8988T (cell line): ENCODE measurements around the gene NFATC1.

Experiments used
- DNase-seq: peaks from one replicate; pipeline ENCODE4 v3.0.0; 2011

NFATC1 gene

DNA sequence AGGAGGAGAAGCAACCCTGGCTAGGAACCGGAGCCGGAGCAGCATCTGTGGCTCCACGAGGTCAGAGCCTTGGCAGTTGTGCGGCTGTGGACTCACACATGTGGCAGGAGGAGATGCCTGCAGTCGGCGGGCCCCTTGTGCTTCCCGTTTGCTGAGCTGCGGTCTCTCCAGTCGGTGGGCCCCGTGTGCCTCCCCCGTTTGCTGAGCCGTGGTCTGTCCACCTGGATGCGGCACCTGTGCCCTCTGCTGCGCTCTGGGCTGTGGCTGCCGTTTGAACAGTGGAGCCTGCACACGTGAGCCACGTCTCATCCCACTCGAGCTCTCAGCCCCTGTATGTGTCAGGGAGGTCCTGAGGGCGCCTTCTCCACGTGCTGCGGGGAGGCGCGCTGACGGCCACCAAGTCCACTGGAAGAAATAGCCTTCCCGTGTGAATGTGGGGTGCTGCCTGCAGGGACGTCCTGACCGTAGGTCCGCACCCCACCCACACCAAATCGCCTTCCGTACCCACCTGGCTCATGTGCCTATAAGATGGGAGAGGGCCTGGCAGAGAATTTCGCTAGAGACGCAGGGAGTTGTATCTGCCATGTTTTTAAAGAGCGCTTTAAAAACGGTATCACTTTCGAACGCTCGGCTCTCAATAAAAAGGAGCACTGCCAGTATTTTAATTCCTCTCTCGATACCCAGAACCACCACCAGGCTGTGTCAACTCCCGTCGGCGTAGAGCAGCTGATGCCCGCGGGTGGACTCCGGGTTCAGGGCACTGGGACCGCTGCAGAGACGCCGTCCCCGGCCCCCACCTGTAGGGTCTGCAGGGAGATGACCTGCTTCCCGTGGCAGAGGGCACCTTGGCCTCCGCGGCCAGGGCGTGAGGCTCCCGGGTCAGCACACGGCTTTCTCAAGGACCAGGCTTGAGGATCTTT, 117.0 kb downstream of the NFATC1 start:
- DNase-seq = no peak

DNA sequence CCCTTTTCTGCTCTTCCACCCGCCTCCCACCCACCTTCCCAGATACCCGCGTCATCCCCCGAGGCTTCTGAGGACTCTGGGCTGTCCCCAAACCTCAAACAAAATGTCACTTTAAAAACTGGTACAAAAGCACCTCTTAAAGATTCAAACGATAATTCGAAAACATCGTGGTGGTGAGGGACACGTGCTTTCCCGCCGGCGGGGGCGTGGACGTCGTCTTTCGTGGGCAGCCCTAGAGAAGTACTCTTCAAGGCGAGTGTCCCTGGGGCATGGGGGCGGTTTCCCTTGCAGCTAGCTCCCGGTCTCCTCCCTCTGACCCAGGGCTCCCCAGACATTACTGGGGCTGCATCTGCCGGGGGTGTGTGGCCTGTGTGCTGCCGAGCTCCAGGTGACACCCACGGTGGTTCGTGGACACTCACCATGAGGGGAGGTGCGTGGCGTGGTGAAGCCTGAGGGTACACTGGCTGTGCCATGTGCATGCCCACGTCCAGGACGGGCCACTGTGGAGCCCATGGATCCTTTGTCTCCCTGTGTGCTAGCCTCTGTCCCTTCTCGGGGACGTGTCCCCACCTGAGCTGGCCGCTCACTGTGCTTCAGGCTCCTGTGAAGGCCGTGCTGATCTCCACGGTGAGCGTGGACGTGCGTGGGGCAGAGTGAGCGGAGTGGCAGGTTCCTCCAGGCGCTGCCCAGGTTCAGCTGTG, 117.8 kb downstream of the NFATC1 start:
- no peak for DNase-seq

DNA sequence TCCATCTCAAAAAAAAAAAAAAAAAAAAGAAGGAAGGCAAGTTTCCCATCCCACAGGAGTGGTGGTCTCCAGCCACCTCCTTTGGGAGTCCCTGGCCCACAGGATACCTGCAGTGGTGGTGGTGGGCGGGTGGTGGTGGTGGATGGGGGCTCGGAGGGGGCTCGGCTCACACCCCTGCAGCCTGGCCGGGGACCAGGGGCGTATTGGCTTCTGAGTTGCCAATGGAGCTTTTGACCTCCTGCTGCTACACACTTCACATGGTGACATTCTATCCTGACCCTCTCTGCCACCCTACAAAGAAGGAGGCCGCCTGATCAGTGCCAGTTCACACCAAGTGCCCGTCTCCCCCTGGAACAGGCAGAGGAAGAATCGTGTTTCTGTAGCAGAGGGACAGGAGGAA, 119.6 kb downstream of the NFATC1 start:
- DNase-seq = no peak

DNA sequence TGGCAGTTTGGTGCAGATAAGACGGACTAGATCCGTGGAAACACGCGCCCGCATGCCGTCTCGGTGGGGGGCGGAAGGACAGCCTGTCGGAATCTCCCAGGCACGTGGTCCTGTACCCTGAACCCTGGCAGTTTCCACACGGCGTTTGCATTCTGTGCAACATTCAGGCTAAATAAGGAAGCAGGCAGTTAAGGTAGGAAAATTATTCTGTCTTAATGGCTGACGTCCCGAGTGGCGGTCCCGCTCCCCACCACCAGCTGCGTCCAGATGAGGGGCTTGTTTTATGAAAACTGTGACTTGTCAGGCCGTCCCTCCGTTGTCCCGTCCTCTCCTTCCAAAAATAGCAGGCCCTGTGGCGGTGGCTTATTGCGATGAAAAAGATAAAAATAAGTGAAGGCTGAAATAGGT, 120.2 kb downstream of the NFATC1 start:
- no peak for DNase-seq

DNA sequence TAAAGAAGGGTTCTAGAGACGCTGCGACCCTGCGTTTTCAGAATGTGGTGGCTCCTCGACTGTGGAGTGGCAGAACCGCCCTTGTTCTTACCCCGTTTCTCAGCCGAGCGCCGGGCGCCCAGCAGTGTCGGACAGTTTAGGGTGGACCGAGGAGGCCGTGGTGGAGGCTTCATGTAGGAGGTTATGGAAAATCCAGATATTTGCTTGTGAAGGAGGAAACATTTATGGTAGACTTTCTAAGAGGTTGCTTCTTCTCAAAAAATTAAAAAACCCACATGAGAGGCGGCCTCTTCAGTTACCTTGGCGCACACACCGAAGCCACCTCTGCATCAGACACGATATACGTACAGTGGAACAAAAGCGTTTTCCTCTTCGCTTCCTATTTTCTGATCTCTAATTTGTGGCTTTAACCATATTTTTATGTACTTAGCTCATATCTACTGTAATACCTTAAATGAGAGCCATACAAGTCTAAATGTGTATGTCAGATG, 120.8 kb downstream of the NFATC1 start:
- DNase-seq = no peak

DNA sequence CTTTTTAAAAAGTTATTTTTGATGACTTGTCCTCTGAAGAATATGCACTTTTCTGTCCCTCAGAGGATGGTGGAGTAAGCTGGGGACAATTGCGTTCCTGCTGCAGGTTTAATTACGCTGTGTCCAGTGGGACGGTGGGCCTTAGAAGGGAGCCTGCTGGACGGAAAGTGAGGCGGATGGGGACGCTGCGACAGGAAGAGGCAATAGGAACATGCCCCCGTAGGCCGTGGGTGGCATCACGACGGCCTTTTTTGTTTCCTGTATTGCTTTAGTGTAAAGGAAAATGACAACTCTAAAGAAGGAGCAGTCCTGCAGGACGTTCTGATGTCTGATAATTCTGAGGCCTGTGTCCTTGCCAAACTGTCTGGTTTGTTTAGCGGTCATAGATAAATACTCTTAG, 121.6 kb downstream of the NFATC1 start:
- no peak for DNase-seq

DNA sequence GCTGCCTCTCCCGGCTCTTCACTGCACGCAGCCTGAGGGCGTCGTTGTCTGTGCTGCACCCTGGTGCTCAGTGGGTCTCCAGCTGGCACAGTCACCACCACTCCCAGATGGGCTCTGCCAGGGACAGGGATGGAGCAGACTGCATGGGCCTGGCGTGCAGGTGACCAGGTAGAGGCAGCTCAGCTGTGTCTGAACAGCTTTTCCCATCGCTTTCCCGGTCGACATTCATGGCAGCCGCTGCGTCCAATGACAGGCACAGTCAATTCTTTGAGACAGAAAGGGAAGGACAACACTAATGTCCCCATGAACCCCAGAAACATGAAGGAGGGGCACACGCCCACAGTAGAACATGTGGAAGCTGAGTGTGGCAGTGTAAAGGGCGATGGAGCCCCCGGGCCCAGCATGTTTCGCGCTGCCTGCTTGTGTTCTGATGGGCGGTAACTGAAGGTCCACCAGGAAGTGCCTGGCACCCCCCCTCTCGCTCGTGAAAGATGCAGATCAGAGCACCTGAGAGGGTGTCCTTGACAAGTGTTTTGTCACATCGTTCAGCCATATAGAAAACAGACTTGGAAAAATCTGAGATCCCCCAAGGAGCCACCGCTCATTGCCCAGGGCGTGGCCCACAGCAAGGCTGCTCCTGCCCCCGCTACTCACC, 122.4 kb downstream of the NFATC1 start:
- no peak for DNase-seq

DNA sequence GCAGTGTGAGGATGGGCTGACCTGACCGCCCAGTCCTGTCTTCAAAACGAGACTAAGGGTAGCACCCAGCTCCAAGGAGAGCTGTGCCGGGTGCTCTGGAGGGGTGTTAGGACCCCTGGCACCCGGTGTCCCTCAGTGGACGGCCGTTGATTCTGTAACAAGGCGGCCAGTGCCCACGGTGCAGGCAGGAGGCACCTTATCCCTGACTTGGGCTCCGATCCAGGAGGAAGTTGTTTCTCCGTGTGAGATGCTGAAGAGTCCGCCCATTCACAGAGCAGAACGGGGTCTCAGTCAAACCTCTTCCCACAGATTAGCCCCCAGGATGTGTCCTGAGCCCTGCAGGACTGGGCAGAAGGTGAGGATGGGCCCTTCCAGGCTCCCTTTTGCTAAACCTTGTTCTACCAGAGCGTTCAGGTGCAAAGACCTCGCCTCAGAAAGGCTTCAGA, 123.0 kb downstream of the NFATC1 start:
- DNase-seq = no peak

DNA sequence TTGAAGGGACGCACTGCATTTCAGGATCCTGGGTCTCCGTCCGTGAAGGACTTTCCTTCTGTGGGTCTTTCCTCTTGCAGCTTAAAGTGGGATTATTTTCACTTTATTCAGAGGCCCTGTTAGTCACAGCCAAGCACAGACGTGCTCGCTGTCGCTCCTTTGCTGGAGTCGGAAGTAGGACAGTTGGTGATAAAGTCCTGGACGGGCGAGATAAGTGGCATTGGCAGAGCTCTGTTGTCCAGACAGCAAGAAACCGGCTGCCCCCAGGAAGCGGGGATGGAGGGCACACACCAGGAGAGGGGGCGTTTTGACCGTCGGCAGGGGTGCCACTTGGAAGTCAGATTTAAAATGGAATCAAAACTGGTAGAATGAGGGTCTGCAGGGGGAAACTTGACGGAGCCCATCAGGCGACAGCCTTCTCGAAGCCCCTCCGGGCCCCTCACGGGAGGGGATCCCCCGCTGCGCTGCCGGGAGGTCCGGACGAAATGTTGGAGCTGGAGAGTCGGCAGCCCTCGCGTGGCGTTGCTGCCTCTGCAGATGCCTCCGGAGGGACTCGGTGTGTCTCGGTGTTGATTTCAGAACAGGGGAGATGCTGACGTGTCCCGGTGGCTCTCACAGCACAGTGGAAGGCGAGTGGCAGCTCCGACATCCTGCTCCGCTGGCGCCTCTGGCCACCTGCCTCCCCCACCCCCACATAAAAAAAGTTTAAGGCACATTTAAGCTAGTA, 124.2 kb downstream of the NFATC1 start:
- no peak for DNase-seq

DNA sequence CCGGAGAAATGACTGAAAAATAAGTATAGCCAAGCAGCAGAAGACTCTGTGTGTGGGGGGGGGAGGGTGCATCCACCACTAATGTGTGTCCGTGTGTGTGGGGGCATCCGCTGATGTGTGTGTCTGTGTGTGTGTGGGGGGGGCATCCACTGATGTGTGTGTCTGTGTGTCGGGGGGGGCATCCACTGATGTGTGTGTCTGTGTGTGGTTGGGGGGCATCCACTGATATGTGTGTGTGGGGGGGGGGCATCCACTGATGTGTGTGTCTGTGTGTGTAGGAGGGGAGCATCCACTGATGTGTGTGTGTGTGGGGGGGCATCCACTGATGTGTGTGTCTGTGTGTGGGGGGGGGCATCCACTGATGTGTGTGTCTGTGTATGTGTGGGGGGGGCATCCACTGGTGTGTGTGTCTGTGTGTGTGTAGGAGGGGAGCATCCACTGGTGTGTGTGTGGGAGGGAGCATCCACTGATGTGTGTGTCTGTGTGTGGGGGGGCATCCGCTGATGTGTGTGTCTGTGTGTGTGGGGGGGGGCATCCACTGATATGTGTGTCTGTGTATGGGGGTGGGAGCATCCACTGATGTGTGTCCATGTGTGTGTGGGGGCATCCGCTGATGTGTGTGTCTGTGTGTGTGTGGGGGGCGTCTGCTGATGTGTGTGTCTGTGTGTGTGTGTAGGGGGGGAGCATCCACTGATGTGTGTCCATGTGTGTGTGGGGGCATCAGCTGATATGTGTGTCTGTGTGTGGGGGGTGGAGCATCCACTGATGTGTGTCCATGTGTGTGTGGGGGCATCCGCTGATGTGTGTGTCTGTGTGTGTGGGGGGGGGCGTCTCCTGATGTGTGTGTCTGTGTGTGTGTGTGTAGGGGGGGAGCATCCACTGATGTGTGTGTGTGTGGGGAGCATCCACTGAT, 125.0 kb downstream of the NFATC1 start:
- DNase-seq = no peak

DNA sequence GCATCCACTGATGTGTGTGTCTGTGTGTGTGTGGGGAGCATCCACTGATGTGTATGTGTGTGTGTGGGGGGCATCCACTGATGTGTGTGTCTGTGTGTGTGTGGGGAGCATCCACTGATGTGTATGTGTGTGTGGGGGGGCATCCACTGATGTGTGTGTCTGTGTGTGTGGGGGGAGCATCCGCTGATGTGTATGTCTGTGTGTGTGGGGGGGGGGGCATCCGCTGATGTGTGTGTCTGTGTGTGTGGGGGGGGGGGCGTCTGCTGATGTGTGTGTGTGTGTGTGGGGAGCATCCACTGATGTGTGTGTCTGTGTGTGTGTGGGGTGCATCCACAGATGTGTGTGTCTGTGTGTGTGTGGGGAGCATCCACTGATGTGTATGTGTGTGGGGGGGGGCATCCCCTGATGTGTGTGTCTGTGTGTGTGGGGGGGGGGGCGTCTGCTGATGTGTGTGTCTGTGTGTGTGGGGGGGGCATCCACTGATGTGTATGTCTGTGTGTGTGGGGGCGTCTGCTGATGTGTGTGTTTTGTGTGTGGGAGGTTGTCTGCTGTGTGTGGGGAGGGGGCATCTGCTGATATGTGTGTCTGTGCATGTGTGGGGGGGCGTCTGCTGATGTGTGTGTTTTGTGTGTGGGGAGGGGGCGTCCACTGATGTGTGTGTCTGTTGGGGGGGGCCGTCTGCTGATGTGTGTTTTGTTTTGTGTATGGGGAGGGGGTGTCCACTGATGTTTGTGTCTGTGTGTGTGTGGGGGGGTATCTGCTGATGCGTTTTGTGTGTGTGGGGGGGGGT, 125.9 kb downstream of the NFATC1 start:
- no peak for DNase-seq

DNA sequence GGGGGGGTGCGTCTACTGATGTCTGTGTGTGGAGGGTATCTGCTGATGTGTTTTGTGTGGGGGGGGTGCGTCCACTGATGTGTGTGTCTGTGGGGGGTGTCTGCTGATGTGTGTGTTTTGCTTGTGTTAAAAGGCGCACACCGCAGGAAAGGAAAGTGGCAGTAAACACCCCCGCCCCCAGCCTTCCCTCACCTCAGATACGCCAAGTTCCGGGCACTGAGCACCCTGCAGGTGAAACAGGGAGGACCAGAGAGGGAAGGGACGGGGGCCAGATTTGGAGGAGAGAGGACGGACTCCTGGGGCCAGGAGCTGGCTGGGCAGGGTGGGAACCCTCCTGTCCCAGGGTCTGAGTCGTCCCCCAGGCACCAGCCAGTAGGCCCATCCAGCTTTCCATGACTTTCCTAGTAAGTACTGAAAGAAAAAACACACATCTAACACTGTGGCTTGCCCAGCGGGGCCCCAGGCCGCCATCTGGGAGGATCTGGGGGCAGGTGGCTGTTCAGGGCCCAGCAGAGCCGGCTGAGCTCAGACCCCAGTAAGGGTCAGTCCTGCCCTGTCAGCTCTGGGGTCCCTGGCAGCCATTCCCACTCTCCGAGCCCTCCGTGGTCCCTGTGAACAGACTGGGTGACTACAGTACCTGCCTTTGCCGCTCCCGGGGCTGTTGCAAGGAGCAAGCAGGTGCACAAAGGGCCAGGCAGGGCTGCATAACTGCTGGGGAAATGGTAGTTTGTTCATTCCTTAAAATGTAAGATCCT, 126.9 kb downstream of the NFATC1 start:
- no peak for DNase-seq

DNA sequence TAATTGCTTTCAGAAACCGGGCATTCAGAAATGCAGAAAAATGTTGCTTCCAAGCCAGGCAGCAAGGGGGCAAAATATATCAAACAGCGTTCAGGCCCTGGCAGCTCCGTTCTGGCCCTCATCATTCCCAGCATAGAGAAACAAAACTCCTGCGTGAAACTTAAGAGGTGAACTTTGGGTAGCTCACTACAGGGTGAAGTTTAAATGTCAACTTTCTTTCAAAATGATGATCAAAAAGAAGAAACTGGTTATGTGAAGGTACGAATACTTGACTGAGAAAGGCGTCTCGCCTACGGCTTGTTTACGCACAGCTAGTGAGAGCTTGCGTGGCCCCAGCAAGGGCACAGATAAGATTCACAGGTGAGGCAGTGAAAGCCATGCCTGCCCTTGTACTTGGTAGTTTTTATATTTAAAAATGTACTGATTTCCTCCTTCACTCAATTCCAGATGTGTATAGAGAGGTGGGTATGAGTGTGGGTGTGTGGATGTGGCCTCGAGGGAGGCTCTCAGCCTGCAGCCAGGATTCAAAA, 127.5 kb downstream of the NFATC1 start:
- DNase-seq = no peak

DNA sequence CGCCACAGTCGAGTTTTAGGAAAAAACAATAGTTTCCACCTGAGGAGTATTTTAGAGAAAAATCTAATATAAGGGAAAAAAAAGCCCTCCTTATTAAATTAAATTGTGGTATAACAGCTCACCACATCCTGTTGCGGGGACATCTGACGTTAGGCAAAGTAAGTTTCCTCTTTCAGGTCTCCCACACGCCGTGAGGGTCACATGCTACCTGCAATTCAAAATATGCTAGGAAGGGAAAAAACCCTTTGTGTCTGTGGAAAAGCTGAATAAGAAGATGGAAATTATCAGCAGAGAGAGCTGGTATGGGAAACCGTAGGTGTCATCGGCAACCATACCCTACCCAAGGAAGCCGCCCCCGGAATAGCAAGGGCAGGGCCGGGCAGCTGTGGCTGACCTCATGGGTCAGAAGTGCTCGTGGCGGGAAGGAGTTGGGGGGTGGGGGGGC, 128.0 kb downstream of the NFATC1 start:
- no peak for DNase-seq

DNA sequence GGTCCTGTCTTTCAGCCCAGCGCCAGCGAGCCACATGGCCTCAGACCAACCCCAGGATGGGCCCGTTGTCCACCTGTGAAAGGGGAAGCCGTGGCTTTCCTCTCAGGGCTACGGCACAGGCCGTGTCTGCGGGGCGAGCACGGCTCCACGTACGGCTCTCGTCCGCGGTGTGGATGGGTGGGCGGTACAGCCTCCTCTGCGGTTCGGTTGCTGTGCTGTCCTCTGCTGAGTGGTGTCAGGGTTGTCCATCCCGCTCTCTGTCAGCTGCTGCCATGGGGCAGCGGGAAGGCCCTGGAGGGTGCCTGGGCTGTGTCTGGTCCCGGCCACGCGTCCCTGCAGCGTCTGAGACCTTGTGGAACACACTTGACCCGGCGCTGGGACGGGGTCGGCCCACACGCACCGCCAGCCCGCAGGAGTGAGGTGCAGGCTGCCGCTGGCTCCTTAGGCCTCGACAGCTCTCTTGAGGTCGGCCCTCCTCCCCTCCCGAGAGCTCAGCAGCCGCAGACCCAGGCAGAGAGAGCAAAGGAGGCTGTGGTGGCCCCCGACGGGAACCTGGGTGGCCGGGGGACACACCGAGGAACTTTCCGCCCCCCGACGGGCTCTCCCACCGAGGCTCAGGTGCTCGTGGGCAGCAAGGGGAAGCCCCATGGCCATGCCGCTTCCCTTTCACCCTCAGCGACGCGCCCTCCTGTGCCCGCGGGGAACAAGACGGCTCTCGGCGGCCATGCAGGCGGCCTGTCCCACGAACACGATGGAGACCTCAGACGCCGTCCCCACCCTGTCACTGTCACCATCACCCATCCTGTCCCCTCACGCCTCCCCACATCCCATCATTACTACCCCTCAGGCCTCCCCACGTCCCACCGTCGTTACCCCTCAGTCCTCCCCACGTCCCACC, 128.7 kb downstream of the NFATC1 start:
- no peak for DNase-seq

DNA sequence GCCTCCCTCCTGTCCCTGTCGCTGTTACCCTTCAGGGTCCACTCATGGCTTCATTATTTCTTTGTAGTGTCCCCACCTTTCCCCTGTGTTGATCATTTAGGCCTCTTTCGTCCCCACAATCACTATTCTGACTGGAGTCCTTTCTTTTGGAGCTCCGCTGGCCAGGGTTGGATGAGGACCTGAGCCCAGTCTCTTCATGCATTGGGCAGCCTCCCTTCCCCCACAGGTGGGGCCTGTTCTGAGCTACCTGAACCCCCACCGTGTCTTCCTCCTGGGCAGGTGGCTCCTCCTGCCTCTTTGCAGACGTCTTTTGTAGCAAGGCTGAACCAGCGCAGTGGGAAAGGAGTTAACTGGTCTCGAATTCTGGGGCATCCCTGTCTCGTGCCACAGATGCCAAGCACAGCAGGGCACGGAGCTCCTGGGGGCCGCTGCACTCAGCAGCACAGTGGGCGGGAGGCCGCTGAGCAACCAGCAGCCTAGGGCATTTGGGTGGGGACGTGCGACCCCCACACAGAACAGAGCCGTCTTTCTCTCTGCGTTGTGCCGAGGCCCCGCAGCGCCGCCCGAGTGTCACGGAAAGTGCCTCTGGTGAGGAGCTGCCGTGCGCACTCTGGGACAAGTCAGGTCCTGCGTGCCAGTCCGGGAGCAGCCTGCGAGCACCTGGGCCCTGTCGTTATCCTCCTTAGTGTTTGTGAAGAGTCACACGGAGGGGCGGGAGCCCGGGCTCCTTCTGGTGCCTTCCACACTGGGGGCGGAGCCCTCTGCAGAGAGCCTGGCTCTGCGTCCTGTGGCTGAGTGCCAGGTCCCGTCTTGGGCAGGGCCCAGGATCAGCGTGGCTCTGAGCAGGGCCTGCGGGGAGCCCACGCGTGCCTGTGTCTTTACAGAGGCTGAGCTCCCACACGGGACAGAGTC, 130.1 kb downstream of the NFATC1 start:
- no peak for DNase-seq
